NCI-H1930 (cell line): ENCODE data around the gene TMSB4X.
A peak's percentile ranks its signal among the peaks of the same experiment; 100 is the strongest.
"Not testable (repeated sequence)": the region's sequence is repeated elsewhere in the genome, so short reads cannot be mapped to it uniquely, and the experiment has no call there.

Experiments
- DNase-seq, 2 experiments: peaks; one replicate each; lab custom pipeline; 2025; lab: John Stamatoyannopoulos, UW

Gene TMSB4X

GRCh38 chrX:12955882-12956703 is 18.8 kb upstream of the TMSB4X start:
- peak in 1 of 2 experiments; percentile 4 for DNase-seq

- DNase-seq: no peak
Observed at GRCh38 chrX:12956704-12957534, 18.0 kb upstream of the TMSB4X start.

- DNase-seq: no peak
Observed at GRCh38 chrX:12958059-12958458, 16.9 kb upstream of the TMSB4X start.

GRCh38 chrX:12958461-12958860 is 16.4 kb upstream of the TMSB4X start:
- no peak for DNase-seq

- no peak for DNase-seq
Observed at GRCh38 chrX:12961196-12961718, 13.7 kb upstream of the TMSB4X start.

- DNase-seq: no peak
Observed at GRCh38 chrX:12962041-12962504, 12.8 kb upstream of the TMSB4X start.

- not testable (repeated sequence) for DNase-seq
Observed at GRCh38 chrX:12963210-12963850, 11.6 kb upstream of the TMSB4X start.

- DNase-seq: no peak
Observed at GRCh38 chrX:12965131-12965940, 9.6 kb upstream of the TMSB4X start.

GRCh38 chrX:12966151-12966550 is 8.8 kb upstream of the TMSB4X start:
- no peak for DNase-seq

- DNase-seq: no peak
Observed at GRCh38 chrX:12967711-12968465, 7.0 kb upstream of the TMSB4X start.

GRCh38 chrX:12970691-12971202 is 4.2 kb upstream of the TMSB4X start:
- DNase-seq: no peak

GRCh38 chrX:12971282-12972003 is 3.5 kb upstream of the TMSB4X start:
- DNase-seq: no peak

- no peak for DNase-seq
Observed at GRCh38 chrX:12972243-12972642, 2.7 kb upstream of the TMSB4X start.

GRCh38 chrX:12972878-12973560 is 1.9 kb upstream of the TMSB4X start:
- no peak for DNase-seq

GRCh38 chrX:12973561-12974304 is 1.2 kb upstream of the TMSB4X start:
- no peak for DNase-seq

GRCh38 chrX:12974305-12974795 is 560 bp upstream of the TMSB4X start:
- peak in 1 of 2 experiments; percentile 38 for DNase-seq

GRCh38 chrX:12975670-12975965 is 708 bp downstream of the TMSB4X start:
- DNase-seq: no peak

- peak in 1 of 2 experiments; percentile 24 for DNase-seq
Observed at GRCh38 chrX:12975991-12976558, 1.2 kb downstream of the TMSB4X start.
